ENCODE results near the gene MRPL20. TPM values are rescaled to one million over a fixed set of nuclear protein-coding genes. Genes with fewer than 3 reads are reported as not detected.
"Not testable (repeated sequence)": the region's sequence is repeated elsewhere in the genome, so short reads cannot be mapped to it uniquely, and the experiment has no call there.

Gene MRPL20
- total and polyA plus RNA-seq, 8 donors, result 69.5 to 145 (median 99.8) TPM

- TF ChIP-seq CTCF (IDR thresholded peaks at IDR 0.05), result no peak
- intact Hi-C loops (cut with DNase I), result no loop called here
- DNase-seq (no peak), ATAC-seq (no peak)
- Histone ChIP-seq H3K4me3 (no peak overlapping the region), H3K36me3 (peaks cover 0 to 54% of the 10 kb centered on the region in 2 donors), H3K27me3 (no peaks in the 10 kb centered on the region), H3K9me3 (no peaks in the 10 kb centered on the region), H3K4me1 (peaks cover 14 to 59% of the 10 kb centered on the region in 2 donors), H3K27ac (no peak overlapping the region)
These were observed 3.4 kb downstream of the MRPL20 start for GRCh38 chr1:1403653-1404052.

- Histone ChIP-seq H3K4me1 (peaks cover 10 to 56% of the 10 kb centered on the region in 2 donors), H3K36me3 (peaks cover 0 to 56% of the 10 kb centered on the region in 2 donors)
- ATAC-seq; intact Hi-C loops (cut with DNase I); H3K27me3 ChIP-seq; H3K9me3 ChIP-seq; H3K4me3 ChIP-seq; H3K27ac ChIP-seq: not testable (repeated sequence)
- peak in 1 of 4 donors; percentile 13 for DNase-seq
These were observed 4.1 kb downstream of the MRPL20 start for GRCh38 chr1:1402901-1403392.

- no peak for ATAC-seq
- peaks cover 16 to 58% of the 10 kb centered on the region in 2 donors for H3K4me1 ChIP-seq
- no peak overlapping the region for H3K4me3 ChIP-seq
- H3K36me3 ChIP-seq, result peaks cover 0 to 62% of the 10 kb centered on the region in 2 donors
- peak overlapping the region in 1 of 2 donors; percentile 5 for H3K27ac ChIP-seq
- DNase-seq, result peak in 1 of 4 donors; percentile 52
- intact Hi-C loops (cut with DNase I), result no loop called here
- no peaks in the 10 kb centered on the region for H3K27me3 ChIP-seq
- no peaks in the 10 kb centered on the region for H3K9me3 ChIP-seq
- peak in 1 of 2 donors; percentile 42 for TF ChIP-seq CTCF (IDR thresholded peaks at IDR 0.05)
These were observed 4.8 kb downstream of the MRPL20 start for GRCh38 chr1:1402072-1402900.

- Histone ChIP-seq H3K9me3 (no peaks in the 10 kb centered on the region), H3K27ac (peak overlapping the region in 1 of 2 donors; percentile 5), H3K4me1 (peaks cover 16 to 62% of the 10 kb centered on the region in 2 donors), H3K36me3 (peaks cover 0 to 70% of the 10 kb centered on the region in 2 donors), H3K4me3 (no peak overlapping the region), H3K27me3 (no peaks in the 10 kb centered on the region)
- ATAC-seq (no peak), DNase-seq (peak in 1 of 4 donors; percentile 50)
- TF ChIP-seq CTCF (IDR thresholded peaks at IDR 0.05), result no peak
- intact Hi-C loops (cut with DNase I), result no loop called here
These were observed 5.6 kb downstream of the MRPL20 start for GRCh38 chr1:1401457-1402010.

GRCh38 chr1:1400576-1401456, 6.3 kb downstream of the MRPL20 start:
- DNase-seq (peak in 1 of 4 donors; percentile 50), ATAC-seq (no peak)
- H3K27me3 ChIP-seq, result no peaks in the 10 kb centered on the region
- no peaks in the 10 kb centered on the region for H3K9me3 ChIP-seq
- no peak for TF ChIP-seq CTCF (IDR thresholded peaks at IDR 0.05)
- peaks cover 0 to 77% of the 10 kb centered on the region in 2 donors for H3K36me3 ChIP-seq
- H3K27ac ChIP-seq, result peak overlapping the region in 1 of 2 donors; percentile 91
- H3K4me3 ChIP-seq, result peak overlapping the region in 1 of 2 donors; percentile 91
- intact Hi-C loops (cut with DNase I), result no loop called here
- H3K4me1 ChIP-seq, result peaks cover 16 to 58% of the 10 kb centered on the region in 2 donors

All from left lung (tissue), 10 donors.